ENCODE results near the gene HIF3A.

DNA sequence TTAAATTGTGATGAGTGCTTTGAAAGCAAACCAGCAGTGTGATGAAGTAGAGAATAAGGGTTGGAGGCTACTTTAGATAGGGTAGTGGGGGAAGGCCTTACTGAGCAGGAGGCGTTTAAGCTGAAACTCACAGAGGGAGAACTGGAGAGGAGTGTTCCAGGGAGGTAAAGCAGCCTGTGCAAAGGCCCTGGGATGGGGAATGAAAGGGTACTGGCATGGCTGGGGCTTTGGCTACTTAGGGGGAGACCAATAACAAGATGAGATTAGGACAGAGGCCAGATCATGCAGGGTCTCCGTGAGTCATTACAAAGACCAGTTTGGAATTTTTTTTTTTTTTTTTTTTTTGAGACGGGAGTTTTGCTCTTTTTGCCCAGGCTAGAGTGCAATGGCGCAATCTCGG is 51.1 kb downstream of the HIF3A start:
- TF ChIP-seq CEBPB (IDR thresholded peaks at IDR 0.05) (no peak), RAD21 (conservative IDR thresholded peaks at IDR 0.05 in 1 of 2, IDR thresholded peaks at IDR 0.05 in 1 of 2) (no peak), PHF8 (IDR thresholded peaks at IDR 0.05; ENCODE audit: borderline replicate concordance, low read depth) (no peak), REST (IDR thresholded peaks at IDR 0.05) (no peak), EP300 (IDR thresholded peaks at IDR 0.05) (no peak), NFE2L2 (conservative IDR thresholded peaks at IDR 0.05; ENCODE audit: low read length) (no peak)
- TF ChIP-seq, protein P1, sequence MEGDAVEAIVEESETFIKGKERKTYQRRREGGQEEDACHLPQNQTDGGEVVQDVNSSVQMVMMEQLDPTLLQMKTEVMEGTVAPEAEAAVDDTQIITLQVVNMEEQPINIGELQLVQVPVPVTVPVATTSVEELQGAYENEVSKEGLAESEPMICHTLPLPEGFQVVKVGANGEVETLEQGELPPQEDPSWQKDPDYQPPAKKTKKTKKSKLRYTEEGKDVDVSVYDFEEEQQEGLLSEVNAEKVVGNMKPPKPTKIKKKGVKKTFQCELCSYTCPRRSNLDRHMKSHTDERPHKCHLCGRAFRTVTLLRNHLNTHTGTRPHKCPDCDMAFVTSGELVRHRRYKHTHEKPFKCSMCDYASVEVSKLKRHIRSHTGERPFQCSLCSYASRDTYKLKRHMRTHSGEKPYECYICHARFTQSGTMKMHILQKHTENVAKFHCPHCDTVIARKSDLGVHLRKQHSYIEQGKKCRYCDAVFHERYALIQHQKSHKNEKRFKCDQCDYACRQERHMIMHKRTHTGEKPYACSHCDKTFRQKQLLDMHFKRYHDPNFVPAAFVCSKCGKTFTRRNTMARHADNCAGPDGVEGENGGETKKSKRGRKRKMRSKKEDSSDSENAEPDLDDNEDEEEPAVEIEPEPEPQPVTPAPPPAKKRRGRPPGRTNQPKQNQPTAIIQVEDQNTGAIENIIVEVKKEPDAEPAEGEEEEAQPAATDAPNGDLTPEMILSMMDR (IDR thresholded peaks at IDR 0.05), result no peak
- TF ChIP-seq, protein P2, sequence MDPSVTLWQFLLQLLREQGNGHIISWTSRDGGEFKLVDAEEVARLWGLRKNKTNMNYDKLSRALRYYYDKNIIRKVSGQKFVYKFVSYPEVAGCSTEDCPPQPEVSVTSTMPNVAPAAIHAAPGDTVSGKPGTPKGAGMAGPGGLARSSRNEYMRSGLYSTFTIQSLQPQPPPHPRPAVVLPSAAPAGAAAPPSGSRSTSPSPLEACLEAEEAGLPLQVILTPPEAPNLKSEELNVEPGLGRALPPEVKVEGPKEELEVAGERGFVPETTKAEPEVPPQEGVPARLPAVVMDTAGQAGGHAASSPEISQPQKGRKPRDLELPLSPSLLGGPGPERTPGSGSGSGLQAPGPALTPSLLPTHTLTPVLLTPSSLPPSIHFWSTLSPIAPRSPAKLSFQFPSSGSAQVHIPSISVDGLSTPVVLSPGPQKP (IDR thresholded peaks at IDR 0.05; ENCODE audit: low read depth, low read length), result no peak

Measured in A549 (cell line).